ENCODE results near the gene ECHDC1. TPM values are rescaled to one million over a fixed set of nuclear protein-coding genes. Genes with fewer than 3 reads are reported as not detected.

ECHDC1 gene
- total RNA-seq, 1 experiment from 2014 or later, result 47.2 TPM

DNA sequence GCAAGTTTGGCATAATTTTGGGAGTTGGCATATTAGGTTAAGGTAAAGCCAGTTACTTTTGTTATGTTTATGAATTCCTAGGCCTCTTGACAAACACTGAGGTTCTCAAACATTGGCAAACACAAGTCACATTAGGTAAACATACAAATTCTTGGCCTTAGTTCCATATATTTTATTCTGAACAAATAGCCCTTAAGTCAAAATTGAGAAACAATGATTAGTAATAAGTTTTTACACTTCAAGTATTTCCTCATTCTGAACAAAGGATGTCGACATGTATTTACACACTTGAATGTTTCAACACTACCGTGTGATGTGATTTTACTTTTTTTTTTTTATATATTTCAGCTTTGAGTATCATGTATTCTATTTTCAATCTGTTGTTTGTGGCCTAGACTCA is 3.8 kb upstream of the ECHDC1 start (continued):
- no peak for TF ChIP-seq CEBPB (IDR thresholded peaks at IDR 0.05; ENCODE audit: low read depth)
- TF ChIP-seq EZH2phosphoT487 (IDR thresholded peaks at IDR 0.05; ENCODE audit: borderline replicate concordance), result no peak
- no peak for TF ChIP-seq ZNF274 (IDR thresholded peaks at IDR 0.05; ENCODE audit: low read depth, low read length)

DNA sequence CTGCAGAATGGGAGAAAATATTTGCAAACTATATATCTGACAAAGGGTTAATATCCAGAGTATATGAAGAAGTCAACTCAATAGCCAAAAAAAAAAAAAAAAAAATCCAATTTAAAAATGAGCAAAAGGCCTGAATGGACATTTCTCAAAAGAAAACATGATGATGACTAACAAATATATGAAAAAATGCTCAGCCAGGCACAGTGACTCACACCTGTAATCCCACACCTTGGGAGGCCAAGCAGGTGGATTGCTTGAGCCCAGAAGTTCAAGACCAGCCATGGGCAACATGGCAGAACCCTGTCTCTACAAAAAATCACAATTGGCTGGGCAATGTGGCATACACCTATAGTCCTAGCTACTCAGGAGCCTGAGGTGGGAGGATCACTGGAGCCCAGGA is 2.1 kb upstream of the ECHDC1 start:
- Histone ChIP-seq H3K4me3 (replicated peaks in 1 of 2; ENCODE audit: low read depth in 1 of 2, low read length in 2 of 2) (no peak overlapping the region), H3K27ac (ENCODE audit: low read depth, low read length) (peak overlapping the region; percentile 15; the same call in 1 of the 2 replicates), H3K9ac (ENCODE audit: low read length) (no peak overlapping the region), H3K4me2 (ENCODE audit: low read length) (peak overlapping the region; percentile 92), H4K20me1 (ENCODE audit: insufficient read depth) (no peaks in the 10 kb centered on the region), H3K36me3 (ENCODE audit: control insufficient read depth in 1 of 2, insufficient read depth in 2 of 2, low read length in 2 of 2) (peaks cover 0 to 4% of the 10 kb centered on the region in 2 experiments; a peak in 1 of 4 replicates), H3K4me1 (ENCODE audit: control insufficient read depth in 1 of 2, insufficient read depth in 2 of 2, low read length in 2 of 2) (peaks cover 14 to 30% of the 10 kb centered on the region in 2 experiments), H2AFZ (ENCODE audit: low read depth, low read length, poor library complexity, severe bottlenecking) (no peak overlapping the region), H3K79me2 (ENCODE audit: insufficient read depth, low read length) (peaks cover 51% of the 10 kb centered on the region), H3K27me3 (ENCODE audit: insufficient read depth, low read length) (no peaks in the 10 kb centered on the region), H3K9me3 (ENCODE audit: control insufficient read depth in 1 of 2, insufficient read depth in 1 of 2, low read depth in 1 of 2, low read length in 2 of 2) (no peaks in the 10 kb centered on the region), H3K9me2 (ENCODE audit: insufficient read depth) (no peaks in the 10 kb centered on the region)
- BruUV-seq (replicated peaks), result no TSS peak
- intact Hi-C loops (cut with micrococcal nuclease), result no loop called here
- ChIA-PET RAD21 (ENCODE audit: low non-redundant PET in 1 of 2, low total read pairs in 2 of 2, uncharacterized antibody in 2 of 2, unreplicated experiment in 2 of 2) (no interaction called here), CTCF (no interaction called here), POLR2A (no interaction called here)
- DNase-seq (ENCODE audit: low read depth, low spot score) (peak; percentile 40), ATAC-seq (no peak)
- no peak for TF ChIP-seq POLR2A (IDR thresholded peaks at IDR 0.05; ENCODE audit: borderline replicate concordance, extremely low read depth, insufficient read depth, insufficient read length)
- TF ChIP-seq FOSL1 (IDR thresholded peaks at IDR 0.05; ENCODE audit: low read depth), result peak; percentile 60
- peak; percentile 61 for TF ChIP-seq JUND (IDR thresholded peaks at IDR 0.05)

DNA sequence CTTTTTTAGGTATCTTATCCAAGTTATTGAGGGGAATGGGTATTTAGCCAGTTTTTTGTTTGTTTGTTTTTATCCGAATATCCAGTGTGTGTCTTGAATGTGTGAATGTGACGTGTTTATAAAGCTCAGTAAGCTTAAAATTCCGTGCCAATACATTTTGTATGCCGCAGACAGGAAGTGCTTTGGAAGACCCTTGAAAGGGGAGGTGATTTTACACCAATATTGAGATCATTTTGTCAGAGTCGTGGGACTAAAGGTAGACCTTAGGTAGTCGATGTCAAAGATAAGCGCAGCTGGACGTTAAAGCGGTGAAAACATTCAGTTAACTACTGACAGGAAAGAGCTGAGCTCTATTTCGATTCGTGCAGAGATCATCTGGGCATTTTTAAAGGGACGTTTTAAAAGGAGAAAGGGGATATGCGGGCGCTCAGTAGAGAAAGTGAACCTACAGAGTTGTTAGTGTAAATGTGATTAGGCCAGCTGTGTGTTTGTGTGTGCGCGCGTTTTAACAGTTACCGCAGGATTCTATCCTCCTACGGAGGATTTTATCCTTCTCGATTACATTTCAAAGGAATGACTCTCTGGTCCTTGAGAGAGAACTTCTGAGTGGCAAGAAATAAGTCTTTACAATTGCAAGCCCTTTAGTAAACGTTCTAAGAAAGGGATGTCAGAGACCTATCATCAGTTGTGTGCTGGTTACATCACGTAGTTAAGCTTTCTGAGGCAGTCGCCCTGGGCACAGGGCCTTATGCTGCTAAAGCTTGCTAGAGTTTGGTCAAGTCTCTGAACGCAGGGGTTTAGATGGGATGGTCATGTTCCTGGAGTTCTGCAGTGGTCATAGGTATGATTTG is 625 bp upstream of the ECHDC1 start:
- ChIA-PET RAD21 (ENCODE audit: low non-redundant PET in 1 of 2, low total read pairs in 2 of 2, uncharacterized antibody in 2 of 2, unreplicated experiment in 2 of 2) (no interaction called here), POLR2A (interaction anchor here (0.7 to 1.2 kb wide), 2 partner anchors 9 to 22 kb away, joined by 3 to 5 read pairs; no protein-coding TSS in a partner anchor), CTCF (no interaction called here)
- Histone ChIP-seq H3K9me2 (ENCODE audit: insufficient read depth) (no peaks in the 10 kb centered on the region), H4K20me1 (ENCODE audit: insufficient read depth) (no peaks in the 10 kb centered on the region), H3K36me3 (ENCODE audit: control insufficient read depth in 1 of 2, insufficient read depth in 2 of 2, low read length in 2 of 2) (peaks cover 0 to 4% of the 10 kb centered on the region in 2 experiments; a peak in 1 of 4 replicates), H3K9me3 (ENCODE audit: control insufficient read depth in 1 of 2, insufficient read depth in 1 of 2, low read depth in 1 of 2, low read length in 2 of 2) (no peaks in the 10 kb centered on the region), H3K4me2 (ENCODE audit: low read length) (peak overlapping the region; percentile 92), H3K4me3 (replicated peaks in 1 of 2; ENCODE audit: low read depth in 1 of 2, low read length in 2 of 2) (peak overlapping the region; percentile 80 to 92), H3K27me3 (ENCODE audit: insufficient read depth, low read length) (no peaks in the 10 kb centered on the region), H3K4me1 (ENCODE audit: control insufficient read depth in 1 of 2, insufficient read depth in 2 of 2, low read length in 2 of 2) (peaks cover 14 to 30% of the 10 kb centered on the region in 2 experiments), H3K9ac (ENCODE audit: low read length) (peak overlapping the region; percentile 91), H3K79me2 (ENCODE audit: insufficient read depth, low read length) (peaks cover 66% of the 10 kb centered on the region), H3K27ac (ENCODE audit: low read depth, low read length) (peak overlapping the region; percentile 85), H2AFZ (ENCODE audit: low read depth, low read length, poor library complexity, severe bottlenecking) (peak overlapping the region; percentile 42)
- intact Hi-C loops (cut with micrococcal nuclease), result loop anchor here (1.0 kb wide), 1 partner anchor 22 kb away; no protein-coding TSS in a partner anchor
- DNase-seq (ENCODE audit: low read depth, low spot score), result no peak
- ATAC-seq, result no peak
- TF ChIP-seq, protein P1, sequence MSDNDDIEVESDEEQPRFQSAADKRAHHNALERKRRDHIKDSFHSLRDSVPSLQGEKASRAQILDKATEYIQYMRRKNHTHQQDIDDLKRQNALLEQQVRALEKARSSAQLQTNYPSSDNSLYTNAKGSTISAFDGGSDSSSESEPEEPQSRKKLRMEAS (IDR thresholded peaks at IDR 0.05), result no peak
- TF ChIP-seq CBX3 (IDR thresholded peaks at IDR 0.05; ENCODE audit: low read depth), result no peak
- BruUV-seq (replicated peaks), result TSS peak; percentile 88

All from HCT116 (cell line).